DMS114 treated with DMSO at 0.1 percent for 48 hours (cell line): Measurements from ENCODE around the gene PLAGL1.

Source experiments
- DNase-seq: peaks from one replicate; lab custom pipeline; 2025; ENCODE audit not compliant: unreplicated experiment; lab: John Stamatoyannopoulos, UW

The PLAGL1 gene

GRCh38 chr6:143967706-143968376 lies 40.2 kb downstream of the PLAGL1 start:
- DNase-seq, result no peak

DNA sequence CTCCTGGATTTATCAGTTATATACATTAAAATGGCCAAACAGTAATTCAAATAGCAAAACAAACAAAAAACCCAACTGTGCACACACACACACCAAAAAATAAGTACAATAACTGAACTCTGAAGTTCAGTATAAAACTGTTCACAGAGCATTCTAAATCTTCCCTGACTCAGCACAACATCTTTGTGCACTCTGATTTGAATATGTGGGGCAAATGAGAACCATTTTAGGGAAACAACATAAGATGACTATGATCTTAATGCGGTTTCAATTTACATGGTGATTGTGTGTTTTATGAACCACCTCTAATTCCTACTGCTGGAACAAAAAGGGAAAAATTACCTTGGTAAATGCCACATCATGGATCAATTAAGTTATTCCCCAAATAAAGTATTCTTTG lies 41.7 kb downstream of the PLAGL1 start:
- DNase-seq, result no peak

GRCh38 chr6:143965503-143966171 lies 42.4 kb downstream of the PLAGL1 start:
- no peak for DNase-seq

- no peak for DNase-seq
Observed at GRCh38 chr6:143964674-143965081, 43.4 kb downstream of the PLAGL1 start.

DNA sequence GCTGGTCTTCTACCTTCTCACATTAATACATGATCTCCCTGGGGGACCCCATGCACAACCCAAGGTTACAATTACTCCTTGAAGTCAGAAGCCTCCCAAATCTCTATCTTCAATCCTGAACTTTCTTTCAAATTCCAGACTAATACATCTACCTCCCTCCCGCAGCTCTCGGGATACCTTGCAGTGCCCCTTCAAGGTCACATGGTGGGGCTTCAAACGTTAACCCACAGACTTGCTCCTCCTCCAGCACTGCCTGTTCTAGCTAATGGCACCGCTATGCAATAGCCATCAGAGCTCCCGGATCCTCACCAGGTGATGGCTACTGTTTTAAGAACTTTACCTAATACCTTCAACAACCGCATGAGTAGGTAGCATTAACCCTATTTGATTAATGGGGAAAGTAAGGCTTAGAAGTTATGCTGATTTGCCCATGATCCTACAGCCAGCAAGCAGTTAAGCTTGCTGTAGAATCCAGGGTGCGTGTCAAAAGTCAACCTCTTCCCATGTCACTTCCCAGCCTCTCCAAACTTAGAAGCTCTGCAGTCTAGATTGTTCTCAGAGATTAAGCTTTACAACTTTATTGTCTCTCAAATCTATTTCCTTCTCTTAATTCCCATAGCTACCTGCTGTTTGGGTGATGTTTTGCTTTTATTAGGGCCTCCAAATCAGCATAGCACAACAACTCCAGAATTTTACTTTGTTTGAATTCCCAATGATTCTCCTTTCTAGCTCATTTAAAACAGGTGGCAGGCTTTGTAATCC lies 44.7 kb downstream of the PLAGL1 start:
- DNase-seq, result no peak

- no peak for DNase-seq
Observed at GRCh38 chr6:143961886-143962878, 45.9 kb downstream of the PLAGL1 start.

DNA sequence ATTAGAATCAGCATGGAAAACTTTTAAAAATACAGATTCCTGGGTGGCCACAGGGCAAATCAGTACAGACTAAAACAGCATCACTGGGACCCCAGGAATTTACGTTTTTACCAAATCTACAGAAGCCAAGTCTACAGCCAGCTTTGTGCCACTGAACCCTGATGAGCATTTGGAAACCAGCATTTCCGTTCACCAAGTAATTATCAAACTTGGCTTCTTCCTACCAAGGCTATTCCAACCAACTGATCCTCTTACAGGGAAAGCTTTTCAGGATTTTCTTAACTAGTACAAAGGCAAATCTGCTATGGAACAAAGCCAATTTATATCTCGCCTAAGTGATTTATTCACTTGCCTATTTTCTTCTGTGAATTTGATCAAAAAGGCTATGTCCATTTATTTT lies 47.0 kb downstream of the PLAGL1 start:
- DNase-seq, result no peak

- no peak for DNase-seq
Observed at GRCh38 chr6:143959927-143960326, 48.1 kb downstream of the PLAGL1 start.

DNA sequence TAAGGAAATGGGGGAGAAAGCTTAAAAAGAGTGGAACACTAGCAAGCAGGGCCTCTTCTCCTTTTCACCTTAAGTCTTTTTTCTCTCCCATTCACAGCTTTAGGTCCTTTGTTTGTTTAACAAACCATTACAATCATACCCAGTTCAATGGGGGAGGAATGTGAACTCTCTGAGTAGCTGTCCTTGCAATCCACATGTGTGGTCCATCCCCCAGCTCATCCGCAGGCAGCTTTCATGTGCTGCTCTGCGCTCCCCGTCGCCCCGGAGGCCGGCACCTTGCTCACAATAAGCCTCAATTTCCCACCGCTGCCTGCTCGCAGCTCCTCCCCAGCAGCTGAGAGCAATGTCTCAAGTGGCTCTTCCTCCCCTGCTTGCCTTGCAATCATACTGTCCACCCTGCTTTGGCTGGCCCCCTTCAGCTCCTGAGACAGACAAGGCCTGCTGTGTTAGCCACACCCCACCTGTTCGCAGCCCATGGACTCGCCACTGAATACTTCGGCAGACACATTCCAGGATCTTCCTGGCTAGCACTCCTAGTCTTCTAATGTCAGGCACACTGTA lies 49.1 kb downstream of the PLAGL1 start:
- no peak for DNase-seq

- no peak for DNase-seq
Observed at GRCh38 chr6:143957679-143958274, 50.3 kb downstream of the PLAGL1 start.

GRCh38 chr6:143955971-143956370 lies 52.1 kb downstream of the PLAGL1 start:
- no peak for DNase-seq

DNA sequence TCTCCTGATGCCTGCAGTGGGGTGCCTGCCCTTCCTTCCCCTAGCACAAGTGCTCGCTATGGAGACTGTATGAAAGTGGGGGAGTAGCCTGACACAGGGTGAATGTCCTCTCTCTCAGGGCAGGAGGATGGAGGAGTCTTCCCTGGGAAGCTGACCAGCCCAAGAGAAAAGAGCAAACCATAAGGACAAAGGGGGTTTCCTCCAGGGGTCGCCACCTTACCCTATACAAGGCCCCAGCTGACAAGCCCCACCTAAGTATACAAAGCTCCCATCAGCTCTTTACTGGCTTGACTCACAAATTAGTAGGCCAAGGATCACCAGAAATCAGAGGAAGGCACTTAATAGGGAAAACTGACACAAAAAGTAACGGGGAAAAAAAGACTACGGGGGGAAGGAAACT lies 54.1 kb downstream of the PLAGL1 start:
- no peak for DNase-seq

- no peak for DNase-seq
Observed at GRCh38 chr6:143952947-143953701, 54.9 kb downstream of the PLAGL1 start.

GRCh38 chr6:143952060-143952778 lies 55.8 kb downstream of the PLAGL1 start:
- DNase-seq, result no peak

GRCh38 chr6:143950875-143951274 lies 57.2 kb downstream of the PLAGL1 start:
- no peak for DNase-seq

DNA sequence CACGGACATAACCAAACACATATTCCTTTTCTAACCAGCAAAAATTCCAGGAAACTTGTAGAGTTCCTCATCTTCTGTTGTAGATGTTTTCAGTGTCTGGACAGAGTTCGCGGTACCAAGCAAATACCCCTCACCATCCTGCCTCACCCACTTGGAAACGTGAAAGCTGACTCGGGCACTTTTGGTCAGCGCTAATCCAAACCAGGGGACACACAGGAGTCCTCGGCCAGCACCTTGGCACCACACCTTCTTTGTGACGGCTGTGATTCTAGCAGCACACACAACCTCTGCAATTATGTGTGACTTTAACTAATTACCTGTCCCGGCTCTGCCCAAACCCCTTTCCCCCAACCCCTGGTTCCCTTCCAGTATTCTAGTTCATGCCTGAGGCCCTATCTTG lies 58.1 kb downstream of the PLAGL1 start:
- no peak for DNase-seq

DNA sequence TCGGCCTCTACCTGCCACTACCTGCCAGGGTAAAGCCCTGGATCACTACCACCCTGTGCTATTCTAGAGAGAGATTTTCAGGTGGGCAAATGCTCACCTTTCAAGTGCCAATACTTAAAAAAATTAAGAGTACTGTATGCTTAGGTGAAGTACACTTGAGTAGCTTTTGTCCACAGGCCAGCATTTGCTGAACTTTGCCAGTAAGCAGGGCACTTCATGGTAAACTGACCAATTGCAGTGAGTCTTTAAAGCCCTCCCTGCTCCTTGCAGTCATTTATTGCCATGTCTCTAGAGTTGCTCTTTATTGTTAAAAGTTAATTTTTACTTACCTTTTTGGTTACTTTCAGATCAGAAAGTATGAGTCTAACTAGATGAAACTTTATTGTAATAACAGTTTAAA lies 58.5 kb downstream of the PLAGL1 start:
- DNase-seq, result no peak

- no peak for DNase-seq
Observed at GRCh38 chr6:143948208-143948607, 59.9 kb downstream of the PLAGL1 start.
